Transverse colon (tissue), 4 donors: ENCODE data around the gene SHLD1. TPM values are rescaled to one million over a fixed set of nuclear protein-coding genes. Genes with fewer than 3 reads are reported as not detected.

Experiments
- DNase-seq: peaks from one replicate; pipeline ENCODE4 v3.0.0-alpha.2; 2019
- H3K27ac ChIP-seq, 4 donors: fragments of 200-600 bp; sonication (generic); 2 replicates each; pipeline ENCODE4 v1.5.1; 2016 to 2018; ENCODE audit warnings: inconsistent platforms in 4 of 4
- H3K27me3 ChIP-seq: fragments of 200-600 bp; sonication (generic); 2 replicates; pipeline ENCODE4 v1.5.1; 2017; ENCODE audit warnings: inconsistent platforms
- H3K36me3 ChIP-seq, 4 donors: fragments of 200-600 bp; sonication (generic); 2 replicates each; pipeline ENCODE4 v1.5.1; 2017 to 2019; ENCODE audit warnings: inconsistent platforms in 4 of 4
- H3K4me1 ChIP-seq, 4 donors: fragments of 200-600 bp; sonication (generic); 2 replicates each; pipeline ENCODE4 v1.5.1; 2017 to 2020; ENCODE audit warnings: inconsistent platforms in 4 of 4
- H3K4me3 ChIP-seq, 4 donors: fragments of 200-600 bp; sonication (generic); 1 replicate in 1 of 4; 2 replicates in 3 of 4; pipeline versions ENCODE4 v1.5.1 to v1.6.1; 2017 to 2019; ENCODE audit warnings: inconsistent platforms in 4 of 4
- H3K9me3 ChIP-seq, 2 donors: fragments of 200-600 bp; sonication (generic); 2 replicates each; pipeline ENCODE4 v1.5.1; 2017 to 2019; ENCODE audit warnings: inconsistent platforms in 2 of 2
- EP300 ChIP-seq: sonication (generic); formaldehyde crosslinking; IDR thresholded peaks from one replicate; pipeline ENCODE4 v1.6.1; 2017; ENCODE audit warnings: antibody characterized with exemption, low read depth
- POLR2A ChIP-seq: fragments of 450-650 bp; IDR thresholded peaks from one replicate; pipeline ENCODE4 v1.6.1; 2016; ENCODE audit warnings: antibody characterized with exemption, mild to moderate bottlenecking, moderate library complexity
- POLR2AphosphoS5 ChIP-seq, 3 donors: sonication (generic); formaldehyde crosslinking; IDR thresholded peaks; one replicate each; pipeline ENCODE4 v1.6.1; 2016; ENCODE audit warnings: antibody characterized with exemption in 3 of 3
- WGBS, 2 donors: methylation state at CpG; one replicate each; pipeline ENCODE4 v1.1.5; 2018; ENCODE audit warnings: low coverage in 1 of 2; 5-methylcytosine and 5-hydroxymethylcytosine counted together
- in situ Hi-C, 4 donors: fragments of 200-750 bp; cut with MboI; loops; one replicate each; pipeline versions ENCODE4 v1.15.0 to v1.15.1; 2017; ENCODE audit warnings: low sequenced_read_pairs in 3 of 4, low pct_ligation_motif_present in 1 of 4, low pct_unique_long_range_greater_than_20kb in 1 of 4
- intact Hi-C: fragments of 100-400 bp; cut with DNase I; formaldehyde crosslinking; loops from one replicate; pipeline ENCODE4 v1.15.1; 2023; ENCODE audit warnings: low total_unique reads
- total RNA-seq, 4 donors: library from RNA; depleted of rRNA; stranded (reverse); fragments of >200 nt; gene quantifications; one replicate each; pipeline ENCODE4 v1.1.0, GENCODE V29; 2016
- TF ChIP-seq, protein P1 (sequence below), 5 experiments: fragments of 200-600 bp in 3 of 5; fragments of 450-650 bp in 2 of 5; sonication (generic) in 3 of 5; IDR thresholded peaks; 1 replicate in 2 of 5; 2 replicates in 3 of 5; pipeline ENCODE4 v1.5.1; 2016 to 2017; ENCODE audit warnings: antibody characterized with exemption in 5 of 5, inconsistent platforms in 3 of 5, mild to moderate bottlenecking in 2 of 5, moderate library complexity in 1 of 5

The SHLD1 gene
- total RNA-seq, 4 donors from 2014 or later, result 3.0 to 43.8 (median 6.8) TPM; not detected in 1

DNA sequence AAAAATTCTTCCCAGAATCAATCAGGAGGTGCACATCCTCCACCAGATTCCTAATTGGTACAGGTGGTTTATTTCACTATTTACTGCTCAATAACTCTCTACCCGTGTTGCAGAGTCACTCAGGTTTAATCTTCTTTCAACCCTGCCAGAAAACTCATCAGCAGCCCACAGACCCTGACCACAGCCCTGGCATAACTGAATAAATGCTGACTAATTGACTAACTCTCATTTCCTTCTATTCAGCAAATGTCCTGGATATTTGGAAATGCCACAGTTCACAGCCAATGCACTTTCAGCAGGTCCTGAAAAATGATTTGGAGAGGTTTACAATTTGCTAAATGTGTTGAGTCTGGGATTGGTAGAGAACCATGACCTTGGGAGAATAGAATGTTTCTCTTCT lies 137.8 kb downstream of the SHLD1 start:
- 17 to 27% methylated on average over 1 of the region's 1 CpG for WGBS, 2 donors
- peaks cover 4% of the 10 kb centered on the region for H3K27me3 ChIP-seq
- in situ Hi-C loops, result no loop called here

DNA sequence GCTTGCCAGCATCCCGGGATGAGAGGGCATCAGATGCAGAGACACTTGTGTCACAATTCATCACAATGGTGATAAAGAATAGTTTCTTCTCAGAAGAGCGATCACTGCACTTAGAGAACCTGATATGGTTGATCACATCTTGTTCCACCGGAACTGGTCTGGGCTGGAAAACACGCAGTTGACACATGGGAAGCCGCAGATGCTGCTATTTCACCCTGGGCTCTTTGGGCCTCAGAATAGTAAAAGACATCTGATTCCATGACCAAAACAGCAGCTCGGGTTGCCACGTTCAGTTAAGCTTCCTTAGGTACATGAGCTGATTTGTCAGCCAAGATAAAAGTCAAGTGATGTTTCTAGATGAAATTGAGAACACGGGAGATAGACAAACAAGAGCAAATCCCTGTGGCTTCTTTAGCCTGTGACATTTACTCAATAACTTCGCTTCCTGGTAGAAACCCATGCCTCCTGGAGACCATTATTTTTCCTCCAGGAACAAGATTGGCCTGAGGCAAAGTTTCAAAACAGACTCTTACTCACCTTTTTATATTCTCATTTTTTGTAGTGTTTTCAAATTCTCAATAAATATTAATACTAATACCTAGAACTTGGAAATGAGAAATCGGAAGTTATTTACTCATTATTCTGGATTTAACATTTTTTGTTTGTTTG lies 140.7 kb downstream of the SHLD1 start:
- no peak overlapping the region for H3K27ac ChIP-seq
- no peaks in the 10 kb centered on the region for H3K4me1 ChIP-seq
- TF ChIP-seq EP300 (no peak), POLR2AphosphoS5 (IDR thresholded peaks at IDR 0.05) (no peak), POLR2A (no peak)
- TF ChIP-seq, protein P1, sequence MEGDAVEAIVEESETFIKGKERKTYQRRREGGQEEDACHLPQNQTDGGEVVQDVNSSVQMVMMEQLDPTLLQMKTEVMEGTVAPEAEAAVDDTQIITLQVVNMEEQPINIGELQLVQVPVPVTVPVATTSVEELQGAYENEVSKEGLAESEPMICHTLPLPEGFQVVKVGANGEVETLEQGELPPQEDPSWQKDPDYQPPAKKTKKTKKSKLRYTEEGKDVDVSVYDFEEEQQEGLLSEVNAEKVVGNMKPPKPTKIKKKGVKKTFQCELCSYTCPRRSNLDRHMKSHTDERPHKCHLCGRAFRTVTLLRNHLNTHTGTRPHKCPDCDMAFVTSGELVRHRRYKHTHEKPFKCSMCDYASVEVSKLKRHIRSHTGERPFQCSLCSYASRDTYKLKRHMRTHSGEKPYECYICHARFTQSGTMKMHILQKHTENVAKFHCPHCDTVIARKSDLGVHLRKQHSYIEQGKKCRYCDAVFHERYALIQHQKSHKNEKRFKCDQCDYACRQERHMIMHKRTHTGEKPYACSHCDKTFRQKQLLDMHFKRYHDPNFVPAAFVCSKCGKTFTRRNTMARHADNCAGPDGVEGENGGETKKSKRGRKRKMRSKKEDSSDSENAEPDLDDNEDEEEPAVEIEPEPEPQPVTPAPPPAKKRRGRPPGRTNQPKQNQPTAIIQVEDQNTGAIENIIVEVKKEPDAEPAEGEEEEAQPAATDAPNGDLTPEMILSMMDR (IDR thresholded peaks at IDR 0.05), result no peak
- in situ Hi-C loops, result no loop called here
- no peaks in the 10 kb centered on the region for H3K36me3 ChIP-seq
- peaks cover 4% of the 10 kb centered on the region for H3K27me3 ChIP-seq
- no peak overlapping the region for H3K4me3 ChIP-seq
- intact Hi-C loops, result no loop called here
- DNase-seq, result no peak
- no peaks in the 10 kb centered on the region for H3K9me3 ChIP-seq
- 73 to 78% methylated on average over 9 to 10 of the region's 10 CpGs for WGBS, 2 donors

More for the DNA sequence above, 137.8 kb downstream of the SHLD1 start:
- no peaks in the 10 kb centered on the region for H3K9me3 ChIP-seq
- TF ChIP-seq, protein P1 (IDR thresholded peaks at IDR 0.05), result no peak
- TF ChIP-seq EP300 (no peak), POLR2AphosphoS5 (IDR thresholded peaks at IDR 0.05) (no peak), POLR2A (no peak)
- H3K36me3 ChIP-seq, result no peaks in the 10 kb centered on the region
- no peak overlapping the region for H3K4me3 ChIP-seq
- intact Hi-C loops, result no loop called here
- H3K4me1 ChIP-seq, result no peaks in the 10 kb centered on the region
- DNase-seq, result no peak
- no peak overlapping the region for H3K27ac ChIP-seq

DNA sequence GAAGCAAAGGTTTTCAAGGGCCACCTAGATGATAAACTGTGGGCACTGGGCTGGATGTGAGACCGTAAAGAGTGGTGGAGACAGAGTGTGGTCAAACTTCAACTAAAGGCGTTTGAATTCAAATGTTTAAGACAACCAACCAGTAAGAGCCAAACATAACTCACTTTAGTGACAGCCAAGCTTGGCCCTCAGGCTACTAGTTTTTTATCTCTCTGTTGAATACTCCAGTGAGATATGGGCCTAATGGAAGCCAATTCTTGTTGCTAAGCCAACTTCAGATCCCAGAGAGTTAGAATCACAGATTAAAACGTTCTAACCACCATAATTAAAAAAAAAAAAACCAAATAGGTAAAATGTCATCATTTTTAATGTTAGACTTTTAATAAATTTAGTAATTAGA lies 142.9 kb downstream of the SHLD1 start:
- no peak for TF ChIP-seq POLR2A
- TF ChIP-seq EP300, result no peak
- TF ChIP-seq POLR2AphosphoS5 (IDR thresholded peaks at IDR 0.05), result no peak
- TF ChIP-seq, protein P1 (IDR thresholded peaks at IDR 0.05), result no peak
- no peak overlapping the region for H3K27ac ChIP-seq
- H3K36me3 ChIP-seq, result no peaks in the 10 kb centered on the region
- H3K27me3 ChIP-seq, result peaks cover 4% of the 10 kb centered on the region
- H3K4me1 ChIP-seq, result no peaks in the 10 kb centered on the region
- no peak overlapping the region for H3K4me3 ChIP-seq
- in situ Hi-C loops (no loop called here), intact Hi-C loops (no loop called here)
- WGBS, 2 donors, result 67 to 69% methylated on average over 3 of the region's 3 CpGs
- no peaks in the 10 kb centered on the region for H3K9me3 ChIP-seq
- no peak for DNase-seq

DNA sequence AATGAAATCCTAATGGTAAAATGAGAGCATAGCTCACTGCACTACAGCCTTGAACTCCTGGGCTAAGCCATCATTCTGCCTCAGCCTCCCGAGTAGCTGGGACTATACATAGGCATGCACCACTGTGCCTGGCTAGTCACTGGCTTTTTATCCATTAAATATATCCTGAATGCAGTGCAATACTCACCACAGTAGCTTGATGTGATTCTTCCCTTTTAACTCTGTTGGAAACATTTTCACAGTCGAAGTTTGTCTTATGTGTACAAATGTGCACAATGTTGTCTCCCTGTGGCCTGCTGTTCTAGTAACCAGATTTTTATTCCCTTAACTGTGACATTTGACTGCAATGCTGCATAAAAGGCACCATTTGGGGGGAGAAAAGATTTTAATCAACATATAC lies 143.4 kb downstream of the SHLD1 start:
- Histone ChIP-seq H3K4me3 (no peak overlapping the region), H3K27ac (no peak overlapping the region), H3K36me3 (no peaks in the 10 kb centered on the region), H3K27me3 (peaks cover 4% of the 10 kb centered on the region), H3K4me1 (no peaks in the 10 kb centered on the region), H3K9me3 (no peaks in the 10 kb centered on the region)
- in situ Hi-C loops (no loop called here), intact Hi-C loops (no loop called here)
- TF ChIP-seq EP300 (no peak), POLR2AphosphoS5 (IDR thresholded peaks at IDR 0.05) (no peak), POLR2A (no peak)
- TF ChIP-seq, protein P1 (IDR thresholded peaks at IDR 0.05), result no peak
- WGBS, 2 donors, result 83 to 90% methylated on average over 2 of the region's 2 CpGs
- DNase-seq, result no peak
